HS-27A (cell line): ENCODE measurements around the gene EFEMP2.

Experiments
- DNase-seq: peaks from one replicate; pipeline ENCODE4 v3.0.0-alpha.2; 2012; ENCODE audit warnings: low read depth, missing footprints

Gene EFEMP2

GRCh38 chr11:65865550-65866172 is 6.9 kb downstream of the EFEMP2 start:
- no peak for DNase-seq

GRCh38 chr11:65864706-65865471 is 7.7 kb downstream of the EFEMP2 start:
- no peak for DNase-seq

GRCh38 chr11:65863889-65864705 is 8.5 kb downstream of the EFEMP2 start:
- no peak for DNase-seq

- no peak for DNase-seq
Measured at GRCh38 chr11:65862941-65863888, 9.4 kb downstream of the EFEMP2 start.

GRCh38 chr11:65862191-65862735 is 10.3 kb downstream of the EFEMP2 start:
- no peak for DNase-seq

GRCh38 chr11:65861533-65862183 is 10.9 kb downstream of the EFEMP2 start:
- DNase-seq, result no peak

GRCh38 chr11:65861165-65861505 is 11.5 kb downstream of the EFEMP2 start:
- DNase-seq, result no peak

GRCh38 chr11:65860278-65861164 is 12.1 kb downstream of the EFEMP2 start, which contains the start of gene MUS81:
MUS81 (plus strand) TSS chr11:65860433; CDS start chr11:65860754, 321 bp downstream.
- DNase-seq, result peak; percentile 99

- DNase-seq, result peak; percentile 72
Measured at GRCh38 chr11:65859812-65860277, 12.8 kb downstream of the EFEMP2 start.

GRCh38 chr11:65859095-65859811 is 13.3 kb downstream of the EFEMP2 start:
- DNase-seq, result peak; percentile 98

- no peak for DNase-seq
Measured at GRCh38 chr11:65858681-65859087, 13.9 kb downstream of the EFEMP2 start.

GRCh38 chr11:65857853-65858680 is 14.5 kb downstream of the EFEMP2 start, which contains the start of gene CFL1:
CFL1 (minus strand) TSS chr11:65858180; CDS start chr11:65858099, 81 bp downstream.
- peak; percentile 94 for DNase-seq

GRCh38 chr11:65857500-65857852 is 15.1 kb downstream of the EFEMP2 start:
- no peak for DNase-seq

- no peak for DNase-seq
Measured at GRCh38 chr11:65856689-65857499, 15.7 kb downstream of the EFEMP2 start.

GRCh38 chr11:65855927-65856363 is 16.7 kb downstream of the EFEMP2 start:
- DNase-seq, result no peak

- DNase-seq, result no peak
Measured at GRCh38 chr11:65854852-65855837, 17.5 kb downstream of the EFEMP2 start.
